HG02970 (cell line): ENCODE measurements around the gene CDH13.

Experiments used
- ATAC-seq: cut with Tn5 transposase; IDR thresholded peaks from one replicate; pipeline ENCODE4 v1.9.1; 2021; ENCODE audit warnings: mild to moderate bottlenecking, moderate library complexity, moderate number of reproducible peaks; ENCODE audit not compliant: unreplicated experiment, low FRiP score

Gene CDH13

DNA sequence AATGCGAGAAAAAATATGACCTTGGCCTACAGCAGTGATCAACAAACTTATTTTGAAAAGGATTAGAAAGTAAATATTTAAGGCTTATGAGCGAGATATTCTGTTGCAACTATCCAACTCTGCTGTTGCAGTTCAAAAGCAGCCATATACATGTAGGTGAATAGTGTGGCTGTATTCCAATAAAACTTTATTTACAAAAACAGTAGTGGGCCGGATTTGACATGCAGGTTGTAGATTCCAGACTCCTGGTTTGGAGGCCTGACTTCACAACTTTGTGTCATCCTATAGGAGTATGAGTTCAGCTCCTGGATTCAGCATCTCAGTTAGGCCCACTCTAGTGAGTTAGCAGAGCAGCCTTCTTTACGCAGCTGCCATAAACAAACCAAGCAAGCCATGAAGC is 386.3 kb downstream of the CDH13 start:
- ATAC-seq, result no peak

- ATAC-seq, result no peak
These were observed 393.2 kb downstream of the CDH13 start for GRCh38 chr16:83019963-83020362.

GRCh38 chr16:83021045-83021444 is 394.3 kb downstream of the CDH13 start:
- ATAC-seq, result no peak

DNA sequence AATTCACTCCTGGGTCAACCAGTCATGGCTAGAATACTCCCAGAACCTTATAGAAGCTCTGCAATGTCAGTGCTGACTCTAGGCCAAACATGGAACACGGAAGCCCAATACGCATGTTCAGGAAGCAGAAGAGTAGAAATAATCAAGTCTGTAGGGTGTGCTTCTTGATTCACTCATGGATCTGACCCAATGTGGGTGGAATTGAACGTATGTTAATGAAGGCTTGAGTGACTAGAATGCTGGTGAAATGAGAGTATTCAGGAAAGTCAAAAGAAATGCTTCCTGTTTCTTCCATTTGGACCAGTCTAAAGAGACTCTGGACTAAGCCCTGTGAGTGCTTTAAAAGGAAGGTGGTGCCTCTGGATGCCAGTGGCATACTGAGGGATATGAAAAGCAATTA is 395.0 kb downstream of the CDH13 start:
- ATAC-seq, result no peak

GRCh38 chr16:83023011-83023410 is 396.2 kb downstream of the CDH13 start:
- no peak for ATAC-seq

- no peak for ATAC-seq
These were observed 396.9 kb downstream of the CDH13 start for GRCh38 chr16:83023640-83024039.

DNA sequence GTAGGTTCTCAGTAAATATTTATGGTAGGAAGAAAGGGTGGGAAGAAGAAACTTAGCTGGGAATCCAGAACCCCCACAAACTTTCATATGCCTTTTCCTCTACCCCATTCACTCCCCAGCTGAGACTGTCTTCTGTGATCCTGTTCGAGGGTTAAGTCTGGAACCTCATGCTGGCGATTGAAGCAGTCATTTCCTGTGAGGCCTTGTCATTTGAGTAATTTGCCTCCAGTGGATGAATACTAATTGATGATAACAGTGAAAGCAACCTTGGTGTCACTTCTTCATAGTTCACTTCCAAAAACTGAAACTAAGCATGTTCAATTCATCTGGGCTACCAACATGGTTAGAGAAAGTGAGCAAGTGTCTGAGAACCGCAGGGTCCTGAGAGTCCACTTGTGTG is 401.2 kb downstream of the CDH13 start:
- ATAC-seq, result no peak

GRCh38 chr16:83029467-83029866 is 402.7 kb downstream of the CDH13 start:
- no peak for ATAC-seq

DNA sequence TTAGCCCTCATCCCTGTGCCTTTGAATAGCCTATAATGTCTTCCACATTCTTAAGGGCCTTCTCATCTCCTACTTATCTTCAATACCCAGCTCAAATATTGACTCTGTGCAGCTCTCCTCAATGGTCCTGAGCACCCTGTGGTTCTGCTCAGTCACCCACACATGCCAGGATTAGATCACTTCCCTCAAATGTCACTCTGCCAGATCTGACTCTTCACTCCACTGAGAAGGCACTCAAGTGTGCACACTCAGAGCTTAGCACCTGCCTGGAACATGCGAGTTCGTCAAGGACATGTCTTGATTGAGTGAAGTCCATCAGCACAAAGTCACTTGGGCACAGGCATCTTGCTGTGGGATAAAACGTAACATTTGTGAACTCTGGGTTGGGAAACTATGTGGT is 404.8 kb downstream of the CDH13 start:
- ATAC-seq, result no peak

- no peak for ATAC-seq
These were observed 410.3 kb downstream of the CDH13 start for GRCh38 chr16:83037102-83037501.

DNA sequence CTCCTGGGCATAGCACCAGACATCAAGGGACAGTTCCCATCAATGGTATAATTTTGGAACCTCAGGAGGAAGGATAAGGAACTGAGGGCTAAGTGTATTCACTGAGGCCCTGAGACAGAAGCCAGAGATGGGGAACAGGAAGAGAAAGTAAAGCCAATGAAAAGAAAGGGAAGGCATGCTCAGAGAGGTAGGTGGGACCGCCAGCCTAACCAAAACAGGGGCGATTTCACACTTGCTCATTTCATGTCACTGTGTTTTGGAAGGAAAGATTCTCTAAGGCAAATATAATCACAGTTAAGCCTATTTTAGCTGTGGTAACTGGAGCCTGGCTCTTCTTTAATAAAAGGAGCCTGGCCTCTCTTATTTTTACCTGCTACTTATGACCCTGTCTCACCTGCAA is 411.1 kb downstream of the CDH13 start:
- no peak for ATAC-seq

- ATAC-seq, result no peak
These were observed 413.4 kb downstream of the CDH13 start for GRCh38 chr16:83040174-83040573.

- ATAC-seq, result no peak
These were observed 417.8 kb downstream of the CDH13 start for GRCh38 chr16:83044589-83044988.

- ATAC-seq, result no peak
These were observed 419.0 kb downstream of the CDH13 start for GRCh38 chr16:83045790-83046189.

- ATAC-seq, result no peak
These were observed 419.9 kb downstream of the CDH13 start for GRCh38 chr16:83046664-83047063.

DNA sequence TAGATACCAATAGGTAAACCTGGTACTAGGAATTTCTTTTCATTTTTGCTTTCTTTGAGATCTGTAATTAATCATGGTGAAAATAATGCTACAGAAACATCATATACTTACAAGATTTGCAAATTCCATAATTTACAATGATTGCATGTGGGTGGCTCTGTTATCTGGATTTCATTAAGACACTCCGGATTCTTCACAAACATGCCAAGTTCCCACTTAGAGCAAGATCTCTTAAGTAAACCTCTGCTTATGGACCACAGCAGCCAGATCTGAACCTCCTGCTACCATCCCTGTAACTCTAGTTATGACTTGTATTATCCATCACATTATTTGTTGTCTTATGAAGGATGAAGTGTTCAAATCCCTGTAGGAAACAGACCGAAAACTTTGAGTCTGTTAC is 424.7 kb downstream of the CDH13 start:
- ATAC-seq, result no peak

DNA sequence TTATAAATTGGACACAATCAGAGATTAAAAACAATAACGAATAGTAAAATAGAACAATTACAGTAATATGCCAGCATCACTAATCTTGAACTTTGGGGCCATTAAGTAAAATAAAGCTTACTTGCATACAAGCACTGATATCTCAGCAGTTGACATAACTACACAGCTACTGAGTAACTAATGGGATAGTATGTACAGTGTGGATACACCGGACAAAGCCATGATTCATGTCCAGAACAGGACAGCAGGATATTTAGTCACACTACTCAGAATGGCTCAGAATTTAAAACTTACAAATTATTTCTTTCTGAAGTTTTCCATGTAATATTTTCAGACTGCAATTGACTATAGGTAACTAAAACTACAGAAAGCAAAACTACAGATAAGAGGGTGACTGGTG is 427.5 kb downstream of the CDH13 start:
- ATAC-seq, result no peak

- ATAC-seq, result no peak
These were observed 431.6 kb downstream of the CDH13 start for GRCh38 chr16:83058376-83058775.

GRCh38 chr16:83059237-83059636 is 432.5 kb downstream of the CDH13 start:
- no peak for ATAC-seq

DNA sequence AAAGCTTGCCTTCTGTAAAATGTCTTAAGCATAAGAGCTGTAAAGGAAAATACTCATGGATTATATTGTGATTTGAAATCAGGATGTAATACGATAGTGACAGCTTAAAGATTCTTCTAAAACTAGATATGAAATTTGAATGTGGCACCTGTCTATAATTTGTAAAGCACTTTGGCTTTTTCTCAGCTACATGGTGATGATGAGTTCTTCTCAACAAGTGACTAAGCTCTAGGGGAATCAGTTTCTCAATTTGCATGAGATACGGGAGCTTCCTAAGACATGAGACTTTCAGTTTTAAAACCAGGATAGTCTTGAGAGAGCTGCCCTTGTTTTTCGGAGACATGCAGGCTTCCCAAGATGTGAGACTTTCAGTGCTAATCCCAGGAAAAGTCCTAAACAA is 439.2 kb downstream of the CDH13 start:
- no peak for ATAC-seq

DNA sequence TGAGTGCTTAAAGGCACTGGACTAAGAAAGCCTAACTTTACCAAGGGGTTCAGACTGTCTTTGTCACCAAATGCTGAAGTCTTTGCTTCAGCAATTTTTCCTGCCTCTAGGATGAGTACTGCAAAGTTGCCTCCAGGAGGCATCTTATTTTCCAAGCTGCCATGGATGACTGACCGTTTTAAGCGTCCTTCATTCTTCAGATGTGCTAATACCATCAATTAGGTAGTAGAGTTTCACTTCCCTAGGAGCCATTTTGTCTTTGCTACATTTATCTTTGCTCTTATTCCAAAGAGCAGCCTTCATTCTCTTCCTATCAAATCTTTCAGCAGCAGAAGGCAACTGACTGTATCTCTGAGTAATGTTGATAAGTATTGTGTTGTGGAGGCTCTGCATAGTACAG is 440.1 kb downstream of the CDH13 start:
- ATAC-seq, result no peak

GRCh38 chr16:83068686-83069085 is 441.9 kb downstream of the CDH13 start:
- no peak for ATAC-seq

GRCh38 chr16:83070416-83071209 is 443.8 kb downstream of the CDH13 start:
- no peak for ATAC-seq
